ENCODE data around the gene ANKRD13A. TPM values are rescaled to one million over a fixed set of nuclear protein-coding genes. Genes with fewer than 3 reads are reported as not detected.

Gene ANKRD13A
- total RNA-seq, 1 experiment from 2014 or later, result 19.9 TPM

DNA sequence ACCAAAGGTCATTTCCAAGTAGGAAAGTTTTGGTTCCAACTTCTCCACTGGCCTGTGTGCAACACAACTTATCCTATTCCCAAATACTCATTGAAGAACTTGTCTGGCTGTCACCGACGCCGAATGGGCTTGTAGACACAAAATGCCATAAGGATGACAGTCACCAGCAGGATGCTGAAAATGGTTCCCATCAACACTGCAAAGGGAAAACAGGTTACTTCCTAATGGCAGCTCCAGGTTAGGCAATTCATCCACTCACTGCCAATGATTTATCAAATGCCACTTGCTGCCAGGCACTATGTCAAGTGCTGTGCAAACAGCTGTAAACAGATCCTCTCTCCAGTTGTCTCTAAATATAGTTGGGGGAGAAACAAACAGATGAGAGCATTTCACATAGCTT is 43.0 kb downstream of the ANKRD13A start:
- DNase-seq (ENCODE audit: low read depth, low spot score) (no peak), ATAC-seq (no peak)
- H2AFZ ChIP-seq (ENCODE audit: low read depth, low read length, poor library complexity, severe bottlenecking), result no peak overlapping the region
- no peak overlapping the region for H3K9ac ChIP-seq (ENCODE audit: low read length)
- H3K36me3 ChIP-seq (ENCODE audit: control insufficient read depth in 1 of 2, insufficient read depth in 2 of 2, low read length in 2 of 2), result peaks cover 5 to 7% of the 10 kb centered on the region in 2 experiments; a peak in 3 of 4 replicates
- H3K4me1 ChIP-seq (ENCODE audit: control insufficient read depth in 1 of 2, insufficient read depth in 2 of 2, low read length in 2 of 2), result peaks cover 14 to 27% of the 10 kb centered on the region in 2 experiments
- no peak overlapping the region for H3K4me2 ChIP-seq (ENCODE audit: low read length)
- no peaks in the 10 kb centered on the region for H3K9me2 ChIP-seq (ENCODE audit: insufficient read depth)
- no peak overlapping the region for H3K4me3 ChIP-seq (replicated peaks in 1 of 2; ENCODE audit: low read depth in 1 of 2, low read length in 2 of 2)
- TF ChIP-seq, protein P1, sequence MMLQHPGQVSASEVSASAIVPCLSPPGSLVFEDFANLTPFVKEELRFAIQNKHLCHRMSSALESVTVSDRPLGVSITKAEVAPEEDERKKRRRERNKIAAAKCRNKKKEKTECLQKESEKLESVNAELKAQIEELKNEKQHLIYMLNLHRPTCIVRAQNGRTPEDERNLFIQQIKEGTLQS (IDR thresholded peaks at IDR 0.05), result no peak
- TF ChIP-seq RAD21 (IDR thresholded peaks at IDR 0.05; ENCODE audit: low read depth) (no peak), POLR2A (IDR thresholded peaks at IDR 0.05; ENCODE audit: borderline replicate concordance, extremely low read depth, insufficient read depth, insufficient read length) (no peak), EZH2phosphoT487 (IDR thresholded peaks at IDR 0.05; ENCODE audit: borderline replicate concordance) (no peak)
- H3K79me2 ChIP-seq (ENCODE audit: insufficient read depth, low read length), result peaks cover 41% of the 10 kb centered on the region
- H3K27me3 ChIP-seq (ENCODE audit: insufficient read depth, low read length), result no peaks in the 10 kb centered on the region
- H3K27ac ChIP-seq (ENCODE audit: low read depth, low read length), result no peak overlapping the region
- BruUV-seq (replicated peaks), result no TSS peak
- intact Hi-C loops (cut with micrococcal nuclease), result no loop called here
- ChIA-PET POLR2A (no interaction called here), RAD21 (ENCODE audit: low non-redundant PET in 1 of 2, low total read pairs in 2 of 2, uncharacterized antibody in 2 of 2, unreplicated experiment in 2 of 2) (no interaction called here), CTCF (no interaction called here)
- no peaks in the 10 kb centered on the region for H4K20me1 ChIP-seq (ENCODE audit: insufficient read depth)
- H3K9me3 ChIP-seq (ENCODE audit: control insufficient read depth in 1 of 2, insufficient read depth in 1 of 2, low read depth in 1 of 2, low read length in 2 of 2), result no peaks in the 10 kb centered on the region

DNA sequence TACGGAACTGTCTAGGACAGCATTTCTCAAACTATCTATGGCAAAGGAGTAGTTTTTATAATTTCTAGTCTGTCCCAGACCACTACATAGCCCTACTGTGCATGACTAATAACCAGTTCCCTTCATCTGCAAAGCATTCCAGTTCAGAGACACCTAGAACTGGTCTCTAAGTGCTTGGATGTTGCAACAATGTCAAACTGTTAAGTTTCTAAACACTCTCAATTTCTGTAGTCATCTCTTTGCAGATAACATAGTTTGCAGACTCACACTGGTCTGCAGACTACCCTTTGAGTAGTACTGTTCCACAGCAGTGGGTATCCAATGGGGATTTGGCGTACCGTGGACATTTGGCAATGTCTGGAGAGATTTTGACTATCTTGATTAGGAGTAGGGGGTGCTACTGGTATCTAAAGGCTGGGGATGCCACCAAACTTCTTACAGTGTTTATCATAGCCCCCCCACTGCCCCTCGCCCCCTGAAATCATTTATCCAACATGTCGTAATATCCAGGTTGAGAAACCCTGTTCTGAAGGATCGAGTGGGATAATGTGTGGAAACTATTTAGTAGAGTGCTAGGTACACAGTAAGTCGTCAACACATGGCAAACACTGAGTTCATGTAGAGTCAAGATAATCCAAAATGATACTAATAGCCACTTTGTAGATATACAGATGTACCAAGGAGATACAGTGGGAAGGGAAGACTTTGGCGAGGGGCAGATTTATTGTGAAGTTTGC is 47.4 kb downstream of the ANKRD13A start:
- ChIA-PET POLR2A (no interaction called here), RAD21 (ENCODE audit: low non-redundant PET in 1 of 2, low total read pairs in 2 of 2, uncharacterized antibody in 2 of 2, unreplicated experiment in 2 of 2) (no interaction called here), CTCF (interaction anchor here (1.4 kb wide), 1 partner anchor 385 kb away, joined by 4 read pairs; no protein-coding TSS in a partner anchor)
- no peak overlapping the region for H3K27ac ChIP-seq (ENCODE audit: low read depth, low read length)
- H3K4me3 ChIP-seq (replicated peaks in 1 of 2; ENCODE audit: low read depth in 1 of 2, low read length in 2 of 2), result peak overlapping the region in 1 of 2 experiments; percentile 99; a peak in 1 of 4 replicates
- H3K79me2 ChIP-seq (ENCODE audit: insufficient read depth, low read length), result peaks cover 49% of the 10 kb centered on the region
- H2AFZ ChIP-seq (ENCODE audit: low read depth, low read length, poor library complexity, severe bottlenecking), result no peak overlapping the region
- intact Hi-C loops (cut with micrococcal nuclease), result no loop called here
- BruUV-seq (replicated peaks), result no TSS peak
- no peaks in the 10 kb centered on the region for H3K9me3 ChIP-seq (ENCODE audit: control insufficient read depth in 1 of 2, insufficient read depth in 1 of 2, low read depth in 1 of 2, low read length in 2 of 2)
- DNase-seq (ENCODE audit: low read depth, low spot score), result no peak
- no peak overlapping the region; the same call in 1 of the 2 replicates for H3K9ac ChIP-seq (ENCODE audit: low read length)
- H4K20me1 ChIP-seq (ENCODE audit: insufficient read depth), result no peaks in the 10 kb centered on the region
- no peaks in the 10 kb centered on the region for H3K9me2 ChIP-seq (ENCODE audit: insufficient read depth)
- H3K36me3 ChIP-seq (ENCODE audit: control insufficient read depth in 1 of 2, insufficient read depth in 2 of 2, low read length in 2 of 2), result peaks cover 4 to 5% of the 10 kb centered on the region in 2 experiments; a peak in 3 of 4 replicates
- no peak for TF ChIP-seq ZNF274 (IDR thresholded peaks at IDR 0.05; ENCODE audit: low read depth, low read length)
- peaks cover 11 to 28% of the 10 kb centered on the region in 2 experiments; a peak in 3 of 4 replicates for H3K4me1 ChIP-seq (ENCODE audit: control insufficient read depth in 1 of 2, insufficient read depth in 2 of 2, low read length in 2 of 2)
- peak overlapping the region; percentile 93 for H3K4me2 ChIP-seq (ENCODE audit: low read length)
- no peaks in the 10 kb centered on the region for H3K27me3 ChIP-seq (ENCODE audit: insufficient read depth, low read length)
- ATAC-seq, result no peak
